NB4 (cell line): ENCODE measurements around the gene TCF7L2.

ENCODE experiments used
- DNase-seq: peaks from one replicate; pipeline ENCODE4 v3.0.0; 2010; ENCODE audit warnings: low read depth
- H3K4me3 ChIP-seq: one replicate; pipeline ENCODE4 v1.5.1; 2011; ENCODE audit warnings: mild to moderate bottlenecking, low read depth, low read length, moderate library complexity
- CTCF ChIP-seq: IDR thresholded peaks from one replicate; pipeline ENCODE4 v1.5.1; 2012; ENCODE audit warnings: low read depth, low read length
- MYC ChIP-seq: IDR thresholded peaks from 2 replicates; pipeline ENCODE4 v1.6.1; 2011; ENCODE audit warnings: low read depth, low read length
- POLR2A ChIP-seq: IDR thresholded peaks from 2 replicates; pipeline ENCODE4 v1.6.1; 2011; ENCODE audit warnings: mild to moderate bottlenecking; ENCODE audit not compliant: insufficient read length; ENCODE audit errors: extremely low read depth
- TF ChIP-seq, protein P1 (sequence below): IDR thresholded peaks from 2 replicates; pipeline ENCODE4 v1.6.1; 2011; ENCODE audit warnings: low read depth, low read length

TCF7L2 gene

DNA sequence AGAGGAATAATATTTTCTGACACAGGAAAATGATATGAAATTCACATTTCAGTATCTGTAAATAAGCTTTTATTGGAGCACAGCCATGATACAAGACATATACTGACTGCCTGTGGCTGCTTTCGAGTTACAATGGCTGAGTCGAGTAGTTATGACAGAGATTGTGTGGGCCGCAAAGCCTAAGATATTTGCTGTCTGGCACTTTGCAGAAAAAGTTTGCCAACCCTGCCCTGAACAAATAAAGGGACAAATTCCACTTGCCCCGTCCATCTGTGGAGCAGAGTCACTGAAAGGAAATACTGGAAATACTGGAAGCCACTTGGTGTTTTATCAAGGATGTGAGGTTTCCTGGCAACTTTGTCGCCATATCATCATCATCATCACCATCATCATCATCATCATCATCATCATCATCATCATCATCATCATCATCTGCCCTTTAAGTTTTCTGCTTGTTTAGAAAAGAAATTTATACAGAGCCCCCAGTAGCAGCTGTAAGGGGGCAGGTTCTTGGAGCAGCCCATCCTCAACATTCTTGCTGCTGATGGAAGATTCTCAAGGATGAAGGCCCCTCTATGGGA lies 85.8 kb downstream of the TCF7L2 start:
- TF ChIP-seq CTCF (no peak), MYC (no peak), POLR2A (no peak)
- TF ChIP-seq, protein P1, sequence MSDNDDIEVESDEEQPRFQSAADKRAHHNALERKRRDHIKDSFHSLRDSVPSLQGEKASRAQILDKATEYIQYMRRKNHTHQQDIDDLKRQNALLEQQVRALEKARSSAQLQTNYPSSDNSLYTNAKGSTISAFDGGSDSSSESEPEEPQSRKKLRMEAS: no peak
- H3K4me3 ChIP-seq: no peak overlapping the region
- DNase-seq: no peak

GRCh38 chr10:113036619-113037018 lies 86.6 kb downstream of the TCF7L2 start:
- no peak overlapping the region for H3K4me3 ChIP-seq
- TF ChIP-seq, protein P1: no peak
- TF ChIP-seq CTCF (no peak), MYC (no peak), POLR2A (no peak)
- no peak for DNase-seq

GRCh38 chr10:113037218-113037617 lies 87.2 kb downstream of the TCF7L2 start:
- no peak for DNase-seq
- TF ChIP-seq CTCF (no peak), POLR2A (no peak)
- TF ChIP-seq, protein P1: no peak
- no peak overlapping the region for H3K4me3 ChIP-seq

- no peak for DNase-seq
- TF ChIP-seq, protein P1: no peak
- no peak for TF ChIP-seq MYC
- TF ChIP-seq POLR2A: no peak
- TF ChIP-seq CTCF: no peak
These were observed 88.1 kb downstream of the TCF7L2 start for GRCh38 chr10:113038183-113038582.

DNA sequence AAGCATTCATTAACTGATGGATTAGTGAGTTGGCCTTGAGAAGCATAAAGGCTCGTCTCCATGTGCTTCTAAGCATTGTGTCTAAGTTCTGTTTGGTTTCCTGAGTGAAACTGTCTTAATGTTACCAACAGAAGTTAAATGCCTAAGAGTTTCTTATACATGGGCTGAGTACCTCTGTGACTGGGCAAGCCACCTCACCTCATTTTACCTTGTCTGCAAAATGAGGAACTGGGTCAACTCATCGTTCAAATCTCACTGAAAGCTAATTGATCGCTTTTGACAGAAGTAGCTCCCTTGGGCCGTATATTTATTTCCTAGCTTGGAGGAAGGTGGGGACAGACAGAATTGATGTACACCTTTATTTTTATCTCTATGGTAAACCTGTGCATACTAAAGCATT lies 88.9 kb downstream of the TCF7L2 start:
- DNase-seq: no peak
- no peak overlapping the region for H3K4me3 ChIP-seq
- no peak for TF ChIP-seq CTCF

More at GRCh38 chr10:113038183-113038582, 88.1 kb downstream of the TCF7L2 start:
- no peak overlapping the region for H3K4me3 ChIP-seq

- DNase-seq: no peak
- TF ChIP-seq CTCF (no peak), MYC (no peak), POLR2A (no peak)
- TF ChIP-seq, protein P1: no peak
- no peak overlapping the region for H3K4me3 ChIP-seq
These were observed 91.3 kb downstream of the TCF7L2 start for GRCh38 chr10:113041324-113041723.
